GM13976 (cell line): ENCODE measurements around the gene COP1.

Experiments
- DNase-seq: peaks from one replicate; pipeline ENCODE4 v3.0.0; 2012; ENCODE audit warnings: low spot score
- in situ Hi-C: fragments of 300-500 bp; cut with MboI; formaldehyde crosslinking; loops from one replicate; pipeline ENCODE4 v1.12.0; 2022; ENCODE audit warnings: low sequenced_read_pairs, mixed read lengths, inconsistent platforms; ENCODE audit not compliant: unreplicated experiment
- TF ChIP-seq, protein P1 (sequence below): IDR thresholded peaks from 2 replicates; pipeline ENCODE4 v1.5.1; 2012; ENCODE audit warnings: borderline replicate concordance, mild to moderate bottlenecking; ENCODE audit not compliant: insufficient read depth; ENCODE audit errors: extremely low read depth, missing control alignments, control extremely low read depth

The COP1 gene

DNA sequence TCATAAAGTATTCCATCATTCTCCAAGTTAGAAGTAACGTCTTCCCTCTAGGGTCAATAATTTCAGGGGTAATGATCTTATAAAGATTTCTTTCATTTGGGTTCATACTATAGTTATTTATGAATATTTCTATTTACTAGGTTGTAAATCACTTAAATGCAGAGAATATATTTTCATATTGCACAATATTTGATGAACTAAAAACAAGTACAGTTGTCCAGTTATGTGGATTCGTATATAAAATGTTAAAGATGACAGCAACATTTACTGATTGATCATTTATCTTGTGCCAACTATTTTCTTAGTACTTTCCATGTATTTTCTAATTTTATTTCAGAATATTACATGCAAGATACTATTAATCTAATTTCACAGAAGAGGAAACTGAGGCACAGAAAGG, 243.3 kb downstream of the COP1 start:
- in situ Hi-C loops = no loop called here
- TF ChIP-seq, protein P1, sequence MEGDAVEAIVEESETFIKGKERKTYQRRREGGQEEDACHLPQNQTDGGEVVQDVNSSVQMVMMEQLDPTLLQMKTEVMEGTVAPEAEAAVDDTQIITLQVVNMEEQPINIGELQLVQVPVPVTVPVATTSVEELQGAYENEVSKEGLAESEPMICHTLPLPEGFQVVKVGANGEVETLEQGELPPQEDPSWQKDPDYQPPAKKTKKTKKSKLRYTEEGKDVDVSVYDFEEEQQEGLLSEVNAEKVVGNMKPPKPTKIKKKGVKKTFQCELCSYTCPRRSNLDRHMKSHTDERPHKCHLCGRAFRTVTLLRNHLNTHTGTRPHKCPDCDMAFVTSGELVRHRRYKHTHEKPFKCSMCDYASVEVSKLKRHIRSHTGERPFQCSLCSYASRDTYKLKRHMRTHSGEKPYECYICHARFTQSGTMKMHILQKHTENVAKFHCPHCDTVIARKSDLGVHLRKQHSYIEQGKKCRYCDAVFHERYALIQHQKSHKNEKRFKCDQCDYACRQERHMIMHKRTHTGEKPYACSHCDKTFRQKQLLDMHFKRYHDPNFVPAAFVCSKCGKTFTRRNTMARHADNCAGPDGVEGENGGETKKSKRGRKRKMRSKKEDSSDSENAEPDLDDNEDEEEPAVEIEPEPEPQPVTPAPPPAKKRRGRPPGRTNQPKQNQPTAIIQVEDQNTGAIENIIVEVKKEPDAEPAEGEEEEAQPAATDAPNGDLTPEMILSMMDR = no peak
- no peak for DNase-seq

DNA sequence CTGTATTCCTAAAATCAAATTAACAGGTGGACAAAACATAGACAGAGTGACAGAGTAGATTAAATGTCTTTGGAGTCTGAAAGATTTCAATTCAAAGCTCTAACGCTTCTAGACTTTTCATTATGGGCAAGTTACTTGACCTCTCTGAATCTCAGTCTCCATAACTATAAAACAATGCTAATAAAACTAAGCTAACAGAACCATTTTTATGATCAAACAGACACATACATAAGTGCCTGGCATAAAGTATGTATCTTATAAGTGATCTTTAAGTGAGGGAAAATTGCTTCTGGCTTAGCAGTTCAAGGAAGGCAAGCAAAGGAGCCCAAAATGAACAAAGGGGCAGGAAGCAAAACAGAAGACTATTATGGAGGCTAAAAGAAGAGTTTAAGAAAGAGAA, 246.9 kb downstream of the COP1 start:
- in situ Hi-C loops = no loop called here
- TF ChIP-seq, protein P1 = no peak
- no peak for DNase-seq

DNA sequence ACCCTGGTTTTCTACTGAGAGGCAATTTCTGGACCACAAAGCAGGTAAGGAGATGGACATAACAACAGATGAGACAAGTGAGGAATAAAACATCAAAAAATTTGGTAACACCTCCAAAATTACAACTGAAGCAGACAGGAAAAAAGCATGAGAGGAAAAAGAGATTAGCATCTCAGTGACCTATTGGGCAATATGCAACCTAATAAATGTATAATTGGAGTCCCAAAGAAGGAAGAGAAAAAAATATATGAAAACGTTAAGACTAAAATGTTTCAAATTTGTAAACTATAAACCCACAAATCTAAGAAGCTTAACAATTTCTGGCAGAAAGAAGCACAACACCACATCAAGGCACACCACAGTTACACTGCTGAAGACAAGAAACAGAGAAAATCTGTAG, 255.5 kb downstream of the COP1 start:
- TF ChIP-seq, protein P1 = no peak
- in situ Hi-C loops = no loop called here
- no peak for DNase-seq

DNA sequence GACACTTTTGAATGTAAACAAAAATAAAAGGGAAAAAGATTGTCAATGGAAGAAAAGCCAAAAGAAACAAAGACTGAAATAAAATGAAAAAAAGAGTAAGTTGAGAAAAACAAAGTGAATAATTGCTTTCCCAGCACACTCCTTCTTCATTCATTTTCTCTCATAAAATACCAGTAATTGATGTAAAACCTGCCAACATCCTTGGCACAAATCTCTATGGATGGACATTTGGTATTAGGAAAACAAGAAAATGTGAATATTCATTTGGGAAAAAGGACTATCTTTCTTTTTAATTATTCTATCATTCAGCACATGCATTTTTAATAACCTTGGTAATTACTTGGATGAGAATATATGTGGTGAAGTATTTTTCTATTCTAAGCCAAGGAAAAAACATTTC, 259.3 kb downstream of the COP1 start:
- in situ Hi-C loops = no loop called here
- TF ChIP-seq, protein P1 = no peak
- no peak for DNase-seq

DNA sequence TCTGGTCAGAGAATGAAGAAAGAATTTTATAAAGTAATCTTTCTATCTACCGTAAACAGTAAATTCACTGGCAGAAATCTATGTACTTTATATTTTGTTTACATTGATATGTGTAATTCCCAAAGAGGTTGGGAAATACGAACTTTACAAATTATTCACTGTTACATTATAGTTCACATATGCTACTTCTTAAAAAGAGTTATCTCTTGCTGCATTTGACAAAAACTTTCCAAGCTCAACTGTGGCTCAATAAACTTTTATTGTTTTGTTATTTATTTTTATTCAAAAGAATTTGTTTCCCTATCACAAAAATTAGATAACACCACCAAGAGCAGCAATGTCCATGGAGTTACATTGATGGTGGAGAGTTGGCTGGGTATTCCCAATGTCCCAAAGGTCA, 262.5 kb downstream of the COP1 start:
- no peak for DNase-seq
- TF ChIP-seq, protein P1 = no peak
- in situ Hi-C loops = no loop called here

DNA sequence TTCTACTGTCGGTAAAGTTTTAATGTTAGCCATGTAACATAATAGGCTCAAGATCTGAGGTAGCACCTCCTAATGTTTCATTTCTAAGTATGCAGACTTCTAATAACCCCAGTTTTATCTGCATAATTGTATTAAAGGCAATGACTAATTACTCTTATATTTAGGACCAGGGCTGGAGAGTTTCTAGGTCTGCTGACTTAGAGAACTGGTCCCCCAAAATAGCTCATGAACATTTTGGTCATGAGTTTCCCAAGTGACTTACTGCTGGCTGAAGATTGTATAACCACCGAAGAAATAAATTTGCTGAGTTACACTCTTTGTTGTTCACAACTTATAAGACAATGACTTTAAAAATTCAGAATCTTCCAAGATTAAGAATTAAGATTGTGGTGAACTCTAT, 265.9 kb downstream of the COP1 start:
- in situ Hi-C loops = no loop called here
- no peak for DNase-seq
- TF ChIP-seq, protein P1 = no peak

DNA sequence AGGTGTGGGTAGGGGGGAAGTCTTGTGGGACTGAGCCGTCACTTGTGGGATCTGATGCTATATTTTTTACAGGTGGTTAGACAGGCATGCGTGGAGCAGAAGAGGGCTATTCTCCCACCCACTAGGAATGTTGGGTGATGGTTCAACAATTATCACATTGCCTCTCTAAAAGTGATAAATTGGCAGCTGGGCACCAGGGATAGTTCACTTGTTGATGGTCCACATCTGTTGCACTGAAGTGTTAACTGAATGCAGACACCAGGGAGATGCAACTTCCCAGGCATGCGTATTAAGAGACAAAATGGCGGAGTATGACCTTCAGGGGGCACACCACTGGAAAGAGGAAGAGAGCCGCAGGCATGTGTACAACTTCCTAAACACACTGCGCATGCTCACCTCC, 270.4 kb downstream of the COP1 start:
- TF ChIP-seq, protein P1 = no peak
- in situ Hi-C loops = no loop called here
- DNase-seq = no peak
